Psoas muscle (tissue), 8 donors: ENCODE measurements around the gene SLC12A8. TPM values are rescaled to one million over a fixed set of nuclear protein-coding genes. Genes with fewer than 3 reads are reported as not detected.

Experiments used
- ATAC-seq, 4 donors: fragments of 200-7000 bp; cut with Tn5 transposase; one replicate each; pipeline ENCODE4 v1.9.1; 2020; ENCODE audit warnings: moderate library complexity in 3 of 4, mild to moderate bottlenecking in 2 of 4
- DNase-seq, 2 donors: peaks; one replicate each; pipeline ENCODE4 v3.0.0-alpha.2; 2020
- H3K27ac ChIP-seq: fragments of 200-600 bp; one replicate; pipeline ENCODE4 v1.8.0; 2022
- H3K27me3 ChIP-seq, 3 donors: fragments of 200-600 bp in 1 of 3; one replicate each; pipeline versions ENCODE4 v1.6.1 to v1.8.0; 2013 to 2022; ENCODE audit warnings: low read length in 2 of 3, mild to moderate bottlenecking in 2 of 3, moderate library complexity in 1 of 3; ENCODE audit not compliant: insufficient read depth in 3 of 3
- H3K36me3 ChIP-seq, 2 donors: fragments of 200-600 bp in 1 of 2; one replicate each; pipeline versions ENCODE4 v1.6.1 to v1.8.0; 2013 to 2022; ENCODE audit warnings: low read depth in 1 of 2, mild to moderate bottlenecking in 1 of 2, moderate library complexity in 1 of 2; ENCODE audit not compliant: insufficient read depth in 1 of 2
- H3K4me1 ChIP-seq: fragments of 200-600 bp; one replicate; pipeline ENCODE4 v1.8.0; 2022
- H3K4me3 ChIP-seq: fragments of 200-600 bp; one replicate; pipeline ENCODE4 v1.8.0; 2022; ENCODE audit warnings: mild to moderate bottlenecking
- H3K9me3 ChIP-seq: fragments of 200-600 bp; one replicate; pipeline ENCODE4 v1.8.0; 2022
- WGBS, 3 donors: extraction: QIAGEN DNeasy Blood & Tissue Kit; methylation state at CpG; one replicate each; pipeline versions ENCODE4 v1.1.6 to v1.1.7; 2013; 5-methylcytosine and 5-hydroxymethylcytosine counted together
- intact Hi-C, 2 donors: fragments of 100-400 bp; cut with DNase I; formaldehyde crosslinking; loops; one replicate each; pipeline versions ENCODE4 v1.11.0 to v1.14.2; 2022
- polyA plus RNA-seq, 3 donors: library from polyadenylated mRNA; stranded (reverse); fragments of 200-250 nt; gene quantifications; one replicate each; pipeline ENCODE4 v1.2.3, GENCODE V29; 2013
- total RNA-seq, 4 donors: library from RNA; stranded (reverse); fragmentation: NEBNext Ultra II Directional in 2 of 4; extraction: Animal tissue kit (Norgen Biotek cat#: 25700) in 2 of 4; gene quantifications; one replicate each; pipeline versions ENCODE4 v1.2.1 to v1.2.4, GENCODE V29; 2021 to 2023
- TF ChIP-seq, protein P1 (sequence below): fragments of 200-600 bp; IDR thresholded peaks from one replicate; pipeline ENCODE4 v1.8.0; 2022; ENCODE audit warnings: antibody characterized with exemption
- donor health status: healthy with polysubstance abuse.
- donor health status: DM: no; HTN: no; CAD: no; lungs with moderate emphysema.
- donor health status: Bipolar disorder and iron deficiency.
- donor health status: healthy.
- donor health status: DM: yes; HTN: yes; CAD: no.
- donor health status: DM: no; HTN: no; CAD: no.
- donor health status: DM: no; HTN: no; CAD: no.
- donor health status: DM: yes; HTN: yes; CAD: no.

Gene SLC12A8
- total and polyA plus RNA-seq, 7 donors = 0.06 to 0.93 (median 0.33) TPM; not detected in 1

DNA sequence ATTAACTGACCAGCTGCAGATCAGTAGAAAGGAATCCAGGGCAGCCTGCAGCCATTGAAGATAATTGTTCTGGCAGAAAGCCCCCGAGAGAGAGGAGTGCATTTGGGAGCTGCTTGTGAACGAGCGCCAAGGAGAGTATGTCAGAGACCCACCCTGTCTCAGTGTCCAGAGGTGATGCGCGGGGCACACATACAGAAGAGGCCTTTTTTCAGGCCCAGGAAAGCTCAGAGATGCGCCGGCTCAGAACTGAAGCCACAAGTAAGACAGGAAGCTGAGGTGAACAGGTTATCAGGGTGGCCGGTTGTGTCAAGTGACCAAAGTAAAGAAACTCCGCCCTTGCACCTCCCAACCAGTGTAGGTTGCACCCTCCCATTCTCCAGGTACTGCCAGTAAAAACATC lies 96.9 kb downstream of the SLC12A8 start:
- H3K27me3 ChIP-seq = peaks cover 0 to 3% (median 0%) of the 10 kb centered on the region in 3 donors
- H3K27ac ChIP-seq = no peak overlapping the region
- no peaks in the 10 kb centered on the region for H3K9me3 ChIP-seq
- WGBS, 3 donors = 65 to 73% (median 71%) methylated on average over 9 of the region's 9 CpGs
- intact Hi-C loops = no loop called here
- TF ChIP-seq, protein P1, sequence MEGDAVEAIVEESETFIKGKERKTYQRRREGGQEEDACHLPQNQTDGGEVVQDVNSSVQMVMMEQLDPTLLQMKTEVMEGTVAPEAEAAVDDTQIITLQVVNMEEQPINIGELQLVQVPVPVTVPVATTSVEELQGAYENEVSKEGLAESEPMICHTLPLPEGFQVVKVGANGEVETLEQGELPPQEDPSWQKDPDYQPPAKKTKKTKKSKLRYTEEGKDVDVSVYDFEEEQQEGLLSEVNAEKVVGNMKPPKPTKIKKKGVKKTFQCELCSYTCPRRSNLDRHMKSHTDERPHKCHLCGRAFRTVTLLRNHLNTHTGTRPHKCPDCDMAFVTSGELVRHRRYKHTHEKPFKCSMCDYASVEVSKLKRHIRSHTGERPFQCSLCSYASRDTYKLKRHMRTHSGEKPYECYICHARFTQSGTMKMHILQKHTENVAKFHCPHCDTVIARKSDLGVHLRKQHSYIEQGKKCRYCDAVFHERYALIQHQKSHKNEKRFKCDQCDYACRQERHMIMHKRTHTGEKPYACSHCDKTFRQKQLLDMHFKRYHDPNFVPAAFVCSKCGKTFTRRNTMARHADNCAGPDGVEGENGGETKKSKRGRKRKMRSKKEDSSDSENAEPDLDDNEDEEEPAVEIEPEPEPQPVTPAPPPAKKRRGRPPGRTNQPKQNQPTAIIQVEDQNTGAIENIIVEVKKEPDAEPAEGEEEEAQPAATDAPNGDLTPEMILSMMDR = no peak
- ATAC-seq = no peak
- no peak overlapping the region for H3K4me3 ChIP-seq
- no peaks in the 10 kb centered on the region for H3K36me3 ChIP-seq
- peaks cover 18% of the 10 kb centered on the region for H3K4me1 ChIP-seq
- no peak for DNase-seq

DNA sequence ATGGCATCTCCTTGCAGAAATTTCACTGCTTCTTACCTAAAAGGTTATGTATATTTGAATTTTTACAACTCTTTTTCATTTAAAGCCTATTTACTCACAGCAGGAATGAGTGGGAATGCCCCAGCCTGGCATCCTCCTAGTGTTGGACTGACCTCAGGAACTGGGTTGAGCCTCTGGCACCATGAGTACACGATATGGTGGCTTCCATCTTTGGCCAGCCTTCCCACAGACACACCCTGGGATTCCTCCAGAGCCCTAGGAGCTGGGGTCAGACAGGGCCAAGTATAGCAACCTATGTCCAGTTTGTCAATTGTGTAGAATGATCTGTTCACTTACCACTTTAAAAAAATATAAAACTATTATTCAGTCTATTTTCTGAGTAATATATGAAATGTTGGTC lies 99.6 kb downstream of the SLC12A8 start:
- TF ChIP-seq, protein P1 = no peak
- DNase-seq = no peak
- H3K4me1 ChIP-seq = peaks cover 16% of the 10 kb centered on the region
- no peak overlapping the region for H3K4me3 ChIP-seq
- ATAC-seq = no peak
- no peaks in the 10 kb centered on the region for H3K9me3 ChIP-seq
- intact Hi-C loops = no loop called here
- WGBS, 3 donors = 27 to 33% (median 29%) methylated on average over 1 of the region's 1 CpG
- H3K27me3 ChIP-seq = no peaks in the 10 kb centered on the region
- no peaks in the 10 kb centered on the region for H3K36me3 ChIP-seq
- no peak overlapping the region for H3K27ac ChIP-seq

DNA sequence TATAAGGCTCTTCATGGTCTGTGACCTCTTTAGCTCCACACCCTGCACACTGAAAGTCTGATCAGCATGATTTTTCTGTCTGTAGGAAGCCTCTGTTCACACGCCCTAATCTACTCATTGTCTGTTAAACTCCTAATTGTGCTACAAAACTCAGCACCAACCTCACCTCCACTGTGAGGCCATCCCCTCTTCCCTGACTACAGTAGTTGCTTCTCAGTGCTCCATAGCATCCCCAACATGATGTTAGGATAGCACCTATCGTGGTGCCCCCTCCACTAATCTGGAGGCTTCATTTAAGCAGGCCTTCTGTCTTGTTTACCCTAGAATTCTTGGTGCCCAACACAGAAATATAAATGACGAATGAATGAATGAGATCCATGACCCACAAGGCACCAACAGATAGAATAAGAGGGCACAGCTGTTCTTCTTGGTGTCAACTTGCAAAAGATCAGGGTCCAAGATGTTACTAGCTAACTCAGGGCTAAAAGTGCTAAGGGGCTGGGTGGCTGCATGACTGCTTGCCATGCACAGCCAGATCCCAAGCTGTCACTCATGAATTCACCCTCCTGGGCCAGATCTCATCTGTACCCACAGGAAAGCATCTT lies 101.6 kb downstream of the SLC12A8 start:
- intact Hi-C loops = no loop called here
- Histone ChIP-seq H3K9me3 (no peaks in the 10 kb centered on the region), H3K27me3 (no peaks in the 10 kb centered on the region), H3K36me3 (no peaks in the 10 kb centered on the region), H3K4me3 (no peak overlapping the region), H3K4me1 (peaks cover 4% of the 10 kb centered on the region), H3K27ac (no peak overlapping the region)
- WGBS, 3 donors = 93 to 96% (median 94%) methylated on average over 3 of the region's 3 CpGs
- DNase-seq (no peak), ATAC-seq (no peak)
- TF ChIP-seq, protein P1 = no peak

DNA sequence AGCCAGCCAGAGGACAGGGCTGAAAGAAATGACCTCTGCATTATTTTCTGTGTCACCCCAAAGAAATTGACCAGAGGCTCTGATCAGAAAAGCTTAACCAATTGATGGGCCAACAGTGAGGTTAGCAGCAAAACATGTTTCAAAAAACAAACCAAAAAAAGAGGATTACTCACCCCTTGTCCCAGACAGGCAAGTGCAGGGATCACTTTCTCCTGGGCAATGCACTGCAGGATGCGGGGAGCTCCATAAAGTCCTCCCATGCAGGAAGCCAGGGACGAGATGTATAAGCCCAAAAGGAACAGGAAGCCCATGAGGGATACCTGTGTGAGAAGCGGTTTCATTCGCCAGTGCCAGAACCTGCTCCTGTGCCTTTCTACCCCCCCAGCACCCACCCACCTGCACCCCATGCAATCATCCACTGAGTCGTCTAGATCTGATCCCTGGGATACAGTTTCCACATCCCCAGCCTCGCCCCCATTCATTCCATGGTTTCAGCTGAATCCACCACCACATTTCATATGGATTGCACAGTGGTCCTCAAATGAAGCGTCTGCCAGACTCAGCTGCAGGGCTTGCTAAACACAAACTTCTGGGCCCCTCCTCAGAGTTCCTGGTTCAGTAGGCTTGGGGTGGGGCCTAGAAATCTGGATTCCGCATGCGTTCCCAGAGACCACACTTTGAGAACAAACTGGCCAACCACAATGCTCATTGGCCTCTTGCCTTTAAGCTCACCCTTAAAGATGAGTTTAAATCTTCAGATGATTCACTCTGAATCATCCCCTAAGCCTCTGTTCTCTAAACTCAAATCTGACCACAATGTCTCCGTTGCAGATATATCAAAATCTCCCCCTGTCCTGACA lies 102.3 kb downstream of the SLC12A8 start:
- Histone ChIP-seq H3K36me3 (no peaks in the 10 kb centered on the region), H3K4me1 (peaks cover 3% of the 10 kb centered on the region), H3K4me3 (no peak overlapping the region), H3K27ac (no peak overlapping the region), H3K27me3 (no peaks in the 10 kb centered on the region), H3K9me3 (no peaks in the 10 kb centered on the region)
- no peak for DNase-seq
- ATAC-seq = no peak
- TF ChIP-seq, protein P1 = no peak
- intact Hi-C loops = no loop called here
- WGBS, 3 donors = 92 to 97% (median 95%) methylated on average over 10 of the region's 10 CpGs
